Retinal pigment epithelial cell (primary cell): ENCODE results near the gene DIP2B.

Experiments
- DNase-seq: peaks from one replicate; pipeline ENCODE4 v3.0.0-alpha.2; 2010; ENCODE audit warnings: low read depth
- H3K4me3 ChIP-seq: 2 replicates; pipeline ENCODE4 v1.5.1; 2011; ENCODE audit warnings: mild to moderate bottlenecking, low read length, control low read depth, moderate library complexity
- TF ChIP-seq, protein P1 (sequence below): conservative IDR thresholded peaks from 2 replicates; pipeline ENCODE4 v1.5.1; 2011; ENCODE audit warnings: low read depth, low read length, control low read depth, inconsistent platforms

The DIP2B gene

GRCh38 chr12:50567926-50568325 is 63.1 kb downstream of the DIP2B start:
- no peak for DNase-seq
- no peak overlapping the region for H3K4me3 ChIP-seq
- TF ChIP-seq, protein P1, sequence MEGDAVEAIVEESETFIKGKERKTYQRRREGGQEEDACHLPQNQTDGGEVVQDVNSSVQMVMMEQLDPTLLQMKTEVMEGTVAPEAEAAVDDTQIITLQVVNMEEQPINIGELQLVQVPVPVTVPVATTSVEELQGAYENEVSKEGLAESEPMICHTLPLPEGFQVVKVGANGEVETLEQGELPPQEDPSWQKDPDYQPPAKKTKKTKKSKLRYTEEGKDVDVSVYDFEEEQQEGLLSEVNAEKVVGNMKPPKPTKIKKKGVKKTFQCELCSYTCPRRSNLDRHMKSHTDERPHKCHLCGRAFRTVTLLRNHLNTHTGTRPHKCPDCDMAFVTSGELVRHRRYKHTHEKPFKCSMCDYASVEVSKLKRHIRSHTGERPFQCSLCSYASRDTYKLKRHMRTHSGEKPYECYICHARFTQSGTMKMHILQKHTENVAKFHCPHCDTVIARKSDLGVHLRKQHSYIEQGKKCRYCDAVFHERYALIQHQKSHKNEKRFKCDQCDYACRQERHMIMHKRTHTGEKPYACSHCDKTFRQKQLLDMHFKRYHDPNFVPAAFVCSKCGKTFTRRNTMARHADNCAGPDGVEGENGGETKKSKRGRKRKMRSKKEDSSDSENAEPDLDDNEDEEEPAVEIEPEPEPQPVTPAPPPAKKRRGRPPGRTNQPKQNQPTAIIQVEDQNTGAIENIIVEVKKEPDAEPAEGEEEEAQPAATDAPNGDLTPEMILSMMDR, result no peak

DNA sequence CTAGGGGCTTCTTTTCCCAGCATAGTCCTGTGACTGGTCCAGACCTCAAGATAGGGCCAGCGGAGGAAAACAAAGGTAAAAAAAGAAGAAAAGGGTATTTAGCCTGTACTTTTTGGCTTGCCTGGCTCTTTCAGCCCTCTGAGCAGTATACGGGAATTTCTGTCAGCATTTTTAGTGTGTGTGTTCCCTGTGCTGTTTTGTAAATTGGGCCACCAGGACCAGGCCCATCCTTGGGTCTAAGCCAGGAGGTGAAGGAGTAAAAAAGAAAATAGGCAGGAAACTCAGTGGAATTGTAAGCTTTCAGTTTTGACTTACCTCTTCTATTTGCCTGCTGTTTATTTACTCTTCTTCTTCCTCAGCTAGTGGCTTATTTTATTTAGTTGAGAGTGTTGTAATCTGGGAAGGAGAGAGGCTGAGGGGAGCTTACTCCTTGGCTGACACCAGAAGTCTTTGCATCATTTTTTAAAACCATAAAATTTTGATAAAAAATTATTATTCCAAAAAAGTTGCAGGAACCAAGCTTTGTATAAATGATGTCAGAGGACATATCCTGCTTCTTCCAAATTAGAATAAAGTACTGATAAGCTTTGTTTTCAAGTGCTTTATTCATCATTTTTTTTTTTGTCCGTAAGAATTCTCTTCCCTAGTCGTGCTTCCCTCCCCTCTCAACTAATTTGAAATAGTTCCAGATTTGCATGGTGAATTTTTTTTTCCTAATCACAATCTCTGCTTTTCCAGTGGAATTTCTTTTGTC is 63.7 kb downstream of the DIP2B start:
- TF ChIP-seq, protein P1, result no peak
- no peak overlapping the region for H3K4me3 ChIP-seq
- DNase-seq, result no peak

GRCh38 chr12:50569321-50569720 is 64.5 kb downstream of the DIP2B start:
- TF ChIP-seq, protein P1, result no peak
- no peak overlapping the region for H3K4me3 ChIP-seq
- no peak for DNase-seq

- H3K4me3 ChIP-seq, result no peak overlapping the region
- TF ChIP-seq, protein P1, result no peak
- no peak for DNase-seq
Observed at GRCh38 chr12:50569876-50570275, 65.1 kb downstream of the DIP2B start.

- no peak overlapping the region for H3K4me3 ChIP-seq
- TF ChIP-seq, protein P1, result no peak
- DNase-seq, result no peak
Observed at GRCh38 chr12:50571786-50572185, 67.0 kb downstream of the DIP2B start.

- DNase-seq, result peak; percentile 55
Observed at GRCh38 chr12:50572287-50572686, 67.5 kb downstream of the DIP2B start.

More at GRCh38 chr12:50572287-50572686, 67.5 kb downstream of the DIP2B start:
- TF ChIP-seq, protein P1, result no peak
- H3K4me3 ChIP-seq, result no peak overlapping the region
